Measurements from ENCODE around the gene PGD.

Gene PGD

GRCh38 chr1:10378081-10378841 is 20.6 kb upstream of the PGD start:
- no peaks in the 10 kb centered on the region for H3K79me1 ChIP-seq (replicated peaks; ENCODE audit: low read length, poor library complexity, severe bottlenecking)
- H2BK12ac ChIP-seq (ENCODE audit: low read length in 2 of 2): no peak overlapping the region
- no peak overlapping the region for H3K14ac ChIP-seq (ENCODE audit: low read length in 2 of 2)
- peak overlapping the region; percentile 2 for H3K27ac ChIP-seq (ENCODE audit: low read length, poor library complexity, severe bottlenecking)
- peak; percentile 90 for DNase-seq
- no peak overlapping the region for H2AK5ac ChIP-seq (ENCODE audit: low read length, severe bottlenecking)
- H3K9ac ChIP-seq (ENCODE audit: low read length): peak overlapping the region; percentile 84
- no peak overlapping the region for H2BK120ac ChIP-seq (ENCODE audit: low read depth, low read length)
- peaks cover 6% of the 10 kb centered on the region for H3K4me1 ChIP-seq (ENCODE audit: control insufficient read depth, insufficient read depth, low read depth, low read length)
- H2AFZ ChIP-seq (ENCODE audit: low read depth, low read length): no peak overlapping the region
- no peaks in the 10 kb centered on the region for H3K9me3 ChIP-seq (ENCODE audit: control insufficient read depth, low read length)
- no peak overlapping the region for H3K4me2 ChIP-seq (ENCODE audit: low read length, poor library complexity, severe bottlenecking)
- no peak overlapping the region for H3K18ac ChIP-seq (ENCODE audit: low read depth in 1 of 2, low read length in 2 of 2)
- no peak overlapping the region for H4K91ac ChIP-seq (ENCODE audit: low read length)
- no peak overlapping the region for H2BK15ac ChIP-seq (ENCODE audit: low read depth, poor library complexity, severe bottlenecking)
- H4K8ac ChIP-seq (ENCODE audit: low read length): no peak overlapping the region
- H3K4ac ChIP-seq (ENCODE audit: low read depth in 1 of 2, low read length in 2 of 2): peak overlapping the region in 1 of 2 experiments; percentile 35
- H2BK5ac ChIP-seq (ENCODE audit: low read depth, low read length, poor library complexity, severe bottlenecking): no peak overlapping the region
- H3K27me3 ChIP-seq (ENCODE audit: control insufficient read depth in 1 of 2, insufficient read depth in 1 of 2, low read length in 2 of 2): no peaks in the 10 kb centered on the region
- H3K23ac ChIP-seq (ENCODE audit: low read length in 2 of 2): no peak overlapping the region
- H3K36me3 ChIP-seq (ENCODE audit: control insufficient read depth in 1 of 2, insufficient read depth in 2 of 2, low read depth in 1 of 2, low read length in 2 of 2): peaks cover 26 to 47% of the 10 kb centered on the region in 2 experiments
- no peak overlapping the region for H3K4me3 ChIP-seq (ENCODE audit: insufficient read depth in 1 of 2, low read depth in 1 of 2, low read length in 2 of 2)
- 90% methylated on average over 15 of the region's 15 CpGs for WGBS

- Histone ChIP-seq H4K91ac (ENCODE audit: low read length) (no peak overlapping the region), H2BK120ac (ENCODE audit: low read depth, low read length) (no peak overlapping the region), H3K9ac (ENCODE audit: low read length) (peak overlapping the region; percentile 83), H3K9me3 (ENCODE audit: control insufficient read depth, low read length) (no peaks in the 10 kb centered on the region), H3K36me3 (ENCODE audit: control insufficient read depth in 1 of 2, insufficient read depth in 2 of 2, low read depth in 1 of 2, low read length in 2 of 2) (peaks cover 20 to 43% of the 10 kb centered on the region in 2 experiments), H3K27me3 (ENCODE audit: control insufficient read depth in 1 of 2, insufficient read depth in 1 of 2, low read length in 2 of 2) (no peaks in the 10 kb centered on the region), H3K4ac (ENCODE audit: low read depth in 1 of 2, low read length in 2 of 2) (no peak overlapping the region), H3K27ac (ENCODE audit: low read length, poor library complexity, severe bottlenecking) (no peak overlapping the region), H2AFZ (ENCODE audit: low read depth, low read length) (no peak overlapping the region), H2BK12ac (ENCODE audit: low read length in 2 of 2) (no peak overlapping the region), H3K79me1 (replicated peaks; ENCODE audit: low read length, poor library complexity, severe bottlenecking) (no peaks in the 10 kb centered on the region), H3K4me3 (ENCODE audit: insufficient read depth in 1 of 2, low read depth in 1 of 2, low read length in 2 of 2) (no peak overlapping the region), H3K18ac (ENCODE audit: low read depth in 1 of 2, low read length in 2 of 2) (no peak overlapping the region), H4K8ac (ENCODE audit: low read length) (no peak overlapping the region), H2BK5ac (ENCODE audit: low read depth, low read length, poor library complexity, severe bottlenecking) (no peak overlapping the region), H3K23ac (ENCODE audit: low read length in 2 of 2) (no peak overlapping the region), H2AK5ac (ENCODE audit: low read length, severe bottlenecking) (no peak overlapping the region), H3K4me2 (ENCODE audit: low read length, poor library complexity, severe bottlenecking) (no peak overlapping the region), H3K14ac (ENCODE audit: low read length in 2 of 2) (no peak overlapping the region), H2BK15ac (ENCODE audit: low read depth, poor library complexity, severe bottlenecking) (no peak overlapping the region), H3K4me1 (ENCODE audit: control insufficient read depth, insufficient read depth, low read depth, low read length) (peaks cover 6% of the 10 kb centered on the region)
- DNase-seq: no peak
- WGBS: 93% methylated on average over 9 of the region's 10 CpGs
These were observed 19.7 kb upstream of the PGD start for GRCh38 chr1:10379101-10379620.

DNA sequence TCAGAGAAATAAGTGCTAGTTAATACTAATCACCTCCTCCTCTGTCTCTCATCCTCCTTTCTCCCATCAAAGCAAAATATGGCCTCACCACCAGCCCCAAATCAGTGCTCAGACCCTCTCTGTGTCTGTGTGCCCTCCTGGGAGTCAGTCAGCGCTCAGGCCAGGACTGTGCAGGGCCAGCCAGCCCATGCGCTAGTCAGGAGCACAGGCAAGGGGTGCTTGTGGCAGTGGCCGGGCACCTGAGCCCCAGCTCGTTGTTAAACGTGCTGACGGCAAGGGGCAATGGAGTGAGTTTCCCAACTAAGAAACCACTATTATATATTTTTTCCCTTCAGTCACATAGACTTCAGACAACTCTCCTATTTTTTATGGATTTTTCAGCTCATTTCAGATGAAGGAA is 19.2 kb upstream of the PGD start:
- Histone ChIP-seq H2BK12ac (ENCODE audit: low read length in 2 of 2) (no peak overlapping the region), H3K18ac (ENCODE audit: low read depth in 1 of 2, low read length in 2 of 2) (no peak overlapping the region), H3K36me3 (ENCODE audit: control insufficient read depth in 1 of 2, insufficient read depth in 2 of 2, low read depth in 1 of 2, low read length in 2 of 2) (peaks cover 19 to 42% of the 10 kb centered on the region in 2 experiments), H2AFZ (ENCODE audit: low read depth, low read length) (no peak overlapping the region), H4K8ac (ENCODE audit: low read length) (no peak overlapping the region), H2BK120ac (ENCODE audit: low read depth, low read length) (no peak overlapping the region), H2BK15ac (ENCODE audit: low read depth, poor library complexity, severe bottlenecking) (no peak overlapping the region), H3K4me1 (ENCODE audit: control insufficient read depth, insufficient read depth, low read depth, low read length) (peaks cover 6% of the 10 kb centered on the region), H3K14ac (ENCODE audit: low read length in 2 of 2) (no peak overlapping the region), H3K4ac (ENCODE audit: low read depth in 1 of 2, low read length in 2 of 2) (no peak overlapping the region), H3K79me1 (replicated peaks; ENCODE audit: low read length, poor library complexity, severe bottlenecking) (no peaks in the 10 kb centered on the region), H3K27me3 (ENCODE audit: control insufficient read depth in 1 of 2, insufficient read depth in 1 of 2, low read length in 2 of 2) (no peaks in the 10 kb centered on the region), H3K23ac (ENCODE audit: low read length in 2 of 2) (no peak overlapping the region), H3K4me3 (ENCODE audit: insufficient read depth in 1 of 2, low read depth in 1 of 2, low read length in 2 of 2) (no peak overlapping the region), H2BK5ac (ENCODE audit: low read depth, low read length, poor library complexity, severe bottlenecking) (no peak overlapping the region), H2AK5ac (ENCODE audit: low read length, severe bottlenecking) (no peak overlapping the region), H3K4me2 (ENCODE audit: low read length, poor library complexity, severe bottlenecking) (no peak overlapping the region), H3K27ac (ENCODE audit: low read length, poor library complexity, severe bottlenecking) (no peak overlapping the region), H3K9ac (ENCODE audit: low read length) (peak overlapping the region; percentile 83), H4K91ac (ENCODE audit: low read length) (peak overlapping the region; percentile 2), H3K9me3 (ENCODE audit: control insufficient read depth, low read length) (no peaks in the 10 kb centered on the region)
- DNase-seq: no peak
- WGBS: 92% methylated on average over 5 of the region's 6 CpGs

- Histone ChIP-seq H3K27me3 (ENCODE audit: control insufficient read depth in 1 of 2, insufficient read depth in 1 of 2, low read length in 2 of 2) (no peaks in the 10 kb centered on the region), H2BK12ac (ENCODE audit: low read length in 2 of 2) (no peak overlapping the region), H2AFZ (ENCODE audit: low read depth, low read length) (no peak overlapping the region), H3K18ac (ENCODE audit: low read depth in 1 of 2, low read length in 2 of 2) (no peak overlapping the region), H3K4me1 (ENCODE audit: control insufficient read depth, insufficient read depth, low read depth, low read length) (peaks cover 6% of the 10 kb centered on the region), H2BK120ac (ENCODE audit: low read depth, low read length) (no peak overlapping the region), H4K91ac (ENCODE audit: low read length) (no peak overlapping the region), H2BK5ac (ENCODE audit: low read depth, low read length, poor library complexity, severe bottlenecking) (no peak overlapping the region), H3K4me2 (ENCODE audit: low read length, poor library complexity, severe bottlenecking) (no peak overlapping the region), H3K27ac (ENCODE audit: low read length, poor library complexity, severe bottlenecking) (peak overlapping the region; percentile 26), H3K4me3 (ENCODE audit: insufficient read depth in 1 of 2, low read depth in 1 of 2, low read length in 2 of 2) (peak overlapping the region in 1 of 2 experiments; percentile 17), H3K23ac (ENCODE audit: low read length in 2 of 2) (no peak overlapping the region), H3K79me1 (replicated peaks; ENCODE audit: low read length, poor library complexity, severe bottlenecking) (no peaks in the 10 kb centered on the region), H2AK5ac (ENCODE audit: low read length, severe bottlenecking) (no peak overlapping the region), H4K8ac (ENCODE audit: low read length) (no peak overlapping the region), H3K9ac (ENCODE audit: low read length) (peak overlapping the region; percentile 83), H2BK15ac (ENCODE audit: low read depth, poor library complexity, severe bottlenecking) (no peak overlapping the region), H3K14ac (ENCODE audit: low read length in 2 of 2) (no peak overlapping the region), H3K36me3 (ENCODE audit: control insufficient read depth in 1 of 2, insufficient read depth in 2 of 2, low read depth in 1 of 2, low read length in 2 of 2) (peaks cover 12 to 37% of the 10 kb centered on the region in 2 experiments), H3K4ac (ENCODE audit: low read depth in 1 of 2, low read length in 2 of 2) (no peak overlapping the region), H3K9me3 (ENCODE audit: control insufficient read depth, low read length) (no peaks in the 10 kb centered on the region)
- 62% methylated on average over 5 of the region's 5 CpGs for WGBS
- peak; percentile 94 for DNase-seq
These were observed 18.1 kb upstream of the PGD start for GRCh38 chr1:10380594-10381275.

Measured in mesenchymal stem cell (in vitro differentiated cells and primary cell).